Parathyroid adenoma (tissue), 2 donors: ENCODE measurements around the gene MED9.

ENCODE experiments used
- H2AFZ ChIP-seq: fragments of 300-600 bp; sonication (generic); one replicate; pipeline ENCODE4 v1.7.0; 2017; ENCODE audit warnings: antibody characterized with exemption, mild to moderate bottlenecking
- H3K27ac ChIP-seq: fragments of 300-600 bp; sonication (generic); one replicate; pipeline ENCODE4 v1.7.0; 2017
- H3K27me3 ChIP-seq: fragments of 300-600 bp; sonication (generic); one replicate; pipeline ENCODE4 v1.7.0; 2017; ENCODE audit warnings: low read length; ENCODE audit not compliant: control insufficient read depth, insufficient read depth
- H3K36me3 ChIP-seq: fragments of 300-600 bp; sonication (generic); one replicate; pipeline ENCODE4 v1.7.0; 2017; ENCODE audit warnings: low read length; ENCODE audit not compliant: control insufficient read depth, insufficient read depth
- H3K4me1 ChIP-seq: fragments of 300-600 bp; sonication (generic); one replicate; pipeline ENCODE4 v1.7.0; 2017; ENCODE audit warnings: control low read depth
- H3K4me2 ChIP-seq: fragments of 300-600 bp; sonication (generic); one replicate; pipeline ENCODE4 v1.7.0; 2017; ENCODE audit warnings: low read length
- H3K4me3 ChIP-seq: fragments of 300-600 bp; sonication (generic); one replicate; pipeline ENCODE4 v1.7.0; 2017; ENCODE audit warnings: low read depth, low read length
- H3K79me2 ChIP-seq: fragments of 300-600 bp; sonication (generic); one replicate; pipeline ENCODE4 v1.7.0; 2017; ENCODE audit warnings: control low read depth
- H3K9ac ChIP-seq: fragments of 300-600 bp; sonication (generic); one replicate; pipeline ENCODE4 v1.7.0; 2017; ENCODE audit warnings: mild to moderate bottlenecking
- H3K9me3 ChIP-seq: fragments of 300-600 bp; sonication (generic); one replicate; pipeline ENCODE4 v1.7.0; 2017; ENCODE audit warnings: low read length; ENCODE audit not compliant: control insufficient read depth
- TF ChIP-seq, protein P1 (sequence below): fragments of 300-600 bp; sonication (generic); IDR thresholded peaks from one replicate; pipeline ENCODE4 v1.7.0; 2017; ENCODE audit warnings: antibody characterized with exemption, mild to moderate bottlenecking
- donor health status: primary hyperparathyroidism.

MED9 gene

DNA sequence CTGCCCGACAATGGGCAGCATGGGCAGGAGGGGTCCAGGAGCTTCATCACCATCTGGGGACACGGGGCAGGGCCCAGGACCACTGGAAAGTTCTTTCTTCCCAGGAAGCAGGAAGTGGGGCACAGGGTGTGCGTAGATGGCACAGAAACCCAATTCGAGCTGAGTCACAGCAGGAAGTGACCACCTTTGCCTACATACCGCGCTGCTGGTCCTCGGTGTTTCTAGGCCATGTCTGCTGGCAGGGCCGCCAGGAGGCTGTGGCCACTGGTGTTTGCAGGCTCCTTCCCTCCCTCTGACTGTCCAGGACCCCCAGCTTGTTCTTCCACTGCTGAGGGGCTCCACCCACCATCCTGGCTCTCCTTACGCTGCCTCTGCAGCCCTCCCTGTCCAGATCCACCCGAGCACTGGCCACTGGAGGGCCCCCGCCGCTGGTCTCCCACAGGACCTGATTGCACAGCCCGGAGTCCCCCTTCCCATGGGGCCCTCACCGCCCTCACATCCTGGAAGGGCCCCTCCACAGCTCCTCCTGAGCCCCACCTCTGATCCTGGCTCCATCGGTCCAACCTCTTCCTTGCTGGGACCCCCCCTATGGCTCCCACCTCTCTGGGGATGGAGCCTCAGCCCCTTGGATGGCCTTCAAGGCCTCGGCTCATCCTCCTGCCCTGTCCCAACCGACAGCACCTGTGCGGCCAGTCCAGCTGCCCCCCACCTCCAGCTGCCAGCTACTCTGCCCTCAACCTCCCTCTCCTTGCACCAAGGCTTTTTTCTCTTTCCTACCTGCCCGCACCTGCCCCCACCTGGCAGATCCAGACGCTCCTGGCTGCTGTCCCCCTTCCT is 33.9 kb downstream of the MED9 start:
- Histone ChIP-seq H3K9ac (no peak overlapping the region), H3K36me3 (no peaks in the 10 kb centered on the region), H3K4me1 (no peaks in the 10 kb centered on the region), H3K4me3 (no peak overlapping the region), H3K27ac (no peak overlapping the region), H3K4me2 (no peak overlapping the region), H3K9me3 (no peaks in the 10 kb centered on the region), H2AFZ (no peak overlapping the region), H3K27me3 (no peaks in the 10 kb centered on the region), H3K79me2 (no peaks in the 10 kb centered on the region)
- TF ChIP-seq, protein P1, sequence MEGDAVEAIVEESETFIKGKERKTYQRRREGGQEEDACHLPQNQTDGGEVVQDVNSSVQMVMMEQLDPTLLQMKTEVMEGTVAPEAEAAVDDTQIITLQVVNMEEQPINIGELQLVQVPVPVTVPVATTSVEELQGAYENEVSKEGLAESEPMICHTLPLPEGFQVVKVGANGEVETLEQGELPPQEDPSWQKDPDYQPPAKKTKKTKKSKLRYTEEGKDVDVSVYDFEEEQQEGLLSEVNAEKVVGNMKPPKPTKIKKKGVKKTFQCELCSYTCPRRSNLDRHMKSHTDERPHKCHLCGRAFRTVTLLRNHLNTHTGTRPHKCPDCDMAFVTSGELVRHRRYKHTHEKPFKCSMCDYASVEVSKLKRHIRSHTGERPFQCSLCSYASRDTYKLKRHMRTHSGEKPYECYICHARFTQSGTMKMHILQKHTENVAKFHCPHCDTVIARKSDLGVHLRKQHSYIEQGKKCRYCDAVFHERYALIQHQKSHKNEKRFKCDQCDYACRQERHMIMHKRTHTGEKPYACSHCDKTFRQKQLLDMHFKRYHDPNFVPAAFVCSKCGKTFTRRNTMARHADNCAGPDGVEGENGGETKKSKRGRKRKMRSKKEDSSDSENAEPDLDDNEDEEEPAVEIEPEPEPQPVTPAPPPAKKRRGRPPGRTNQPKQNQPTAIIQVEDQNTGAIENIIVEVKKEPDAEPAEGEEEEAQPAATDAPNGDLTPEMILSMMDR = no peak

DNA sequence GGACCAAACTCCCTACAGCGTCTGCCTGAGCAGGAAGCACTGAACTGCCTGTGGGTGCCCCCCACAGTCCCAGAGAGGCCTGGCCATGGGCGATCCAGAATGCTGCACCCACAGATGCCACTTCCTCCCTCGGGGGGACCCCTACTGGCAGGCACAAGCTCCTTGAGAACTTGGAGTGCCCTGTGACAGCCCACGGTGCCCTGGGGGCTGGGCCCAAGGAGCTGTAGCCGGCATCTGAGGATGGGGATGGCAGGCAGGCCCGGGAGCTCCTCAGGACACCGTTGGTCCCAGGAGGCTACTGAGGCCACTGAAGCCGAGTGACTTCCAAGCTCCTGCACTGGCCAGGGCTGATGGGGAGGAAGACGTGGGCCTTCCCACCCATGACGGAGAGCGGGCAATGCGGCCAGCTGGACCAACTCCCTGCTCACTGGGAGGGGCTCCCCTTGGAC is 34.5 kb downstream of the MED9 start:
- TF ChIP-seq, protein P1 = no peak
- Histone ChIP-seq H3K4me1 (no peaks in the 10 kb centered on the region), H3K79me2 (no peaks in the 10 kb centered on the region), H3K27me3 (no peaks in the 10 kb centered on the region), H3K9me3 (no peaks in the 10 kb centered on the region), H2AFZ (no peak overlapping the region), H3K9ac (no peak overlapping the region), H3K4me3 (no peak overlapping the region), H3K27ac (no peak overlapping the region), H3K4me2 (no peak overlapping the region), H3K36me3 (no peaks in the 10 kb centered on the region)

DNA sequence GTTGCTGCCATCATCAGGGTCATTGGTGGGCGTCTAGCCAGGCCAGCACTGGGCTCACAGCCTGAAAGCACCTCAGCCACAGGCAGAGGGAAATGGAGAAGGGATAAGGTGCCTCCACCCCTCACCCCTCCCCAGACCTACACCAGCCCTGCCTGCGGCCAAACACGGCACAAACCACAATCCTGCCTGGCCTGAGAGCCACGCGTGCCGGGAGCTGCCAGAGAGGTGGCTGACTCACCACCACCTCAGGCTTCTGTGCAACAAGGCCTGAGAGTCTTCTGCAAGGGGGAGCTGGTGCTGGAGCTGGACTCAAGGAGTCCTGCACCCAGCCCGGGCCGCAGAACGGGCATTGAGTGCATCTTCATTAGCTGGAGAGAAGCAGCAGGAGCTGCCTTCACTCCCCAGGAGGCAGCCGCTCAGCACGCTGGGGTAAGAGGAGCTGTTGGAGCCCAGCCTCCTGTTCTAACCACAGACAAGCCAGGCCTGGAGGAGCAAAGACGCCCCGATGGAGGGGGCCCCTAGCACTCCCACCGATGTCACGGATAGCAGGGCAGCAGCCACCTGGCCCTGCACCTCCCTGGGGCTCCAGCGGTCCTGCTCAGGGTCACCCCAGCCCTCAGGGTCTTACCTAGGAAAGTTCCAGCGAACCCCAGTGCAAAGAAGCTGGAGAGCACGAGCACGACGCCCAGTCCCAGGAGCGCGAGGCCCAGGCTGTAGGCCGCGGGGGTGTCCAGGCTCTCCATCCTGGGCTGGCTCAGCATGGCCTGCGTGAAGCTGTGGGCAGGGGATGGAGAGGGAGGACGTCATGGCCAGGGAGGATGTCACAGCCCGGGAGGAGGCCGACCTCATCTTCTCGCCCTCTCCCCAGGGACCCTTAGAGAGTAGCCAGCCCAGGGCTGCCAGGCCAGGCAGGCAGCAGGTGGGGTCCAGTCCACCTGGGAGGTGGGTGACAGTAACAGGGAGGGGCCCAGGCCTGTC is 35.4 kb downstream of the MED9 start:
- Histone ChIP-seq H3K9me3 (no peaks in the 10 kb centered on the region), H3K4me1 (no peaks in the 10 kb centered on the region), H3K4me3 (no peak overlapping the region), H2AFZ (no peak overlapping the region), H3K9ac (no peak overlapping the region), H3K27ac (no peak overlapping the region), H3K79me2 (no peaks in the 10 kb centered on the region), H3K4me2 (no peak overlapping the region), H3K27me3 (no peaks in the 10 kb centered on the region), H3K36me3 (no peaks in the 10 kb centered on the region)
- TF ChIP-seq, protein P1 = no peak

DNA sequence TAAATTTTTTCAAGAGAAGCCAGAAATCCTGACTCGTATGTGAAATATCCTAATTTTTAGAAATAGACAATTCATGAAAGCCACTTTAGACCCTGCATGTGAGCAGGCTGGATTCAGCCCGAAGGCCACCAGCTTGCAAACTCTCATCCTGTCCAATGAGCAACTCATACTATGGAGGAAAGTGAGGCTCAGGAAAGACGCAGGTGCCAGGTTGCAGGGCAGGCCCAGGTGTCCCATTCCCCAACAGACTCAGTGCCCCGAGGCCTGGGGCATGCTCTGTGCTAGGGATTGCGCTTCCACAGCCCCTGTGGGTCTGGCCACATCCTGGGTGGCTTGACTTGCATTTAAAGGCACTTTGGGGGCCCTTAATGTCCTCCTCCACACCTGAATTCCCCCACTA is 36.1 kb downstream of the MED9 start:
- no peak overlapping the region for H3K4me3 ChIP-seq
- no peak overlapping the region for H3K9ac ChIP-seq
- no peak overlapping the region for H3K4me2 ChIP-seq
- no peak overlapping the region for H3K27ac ChIP-seq
- no peak overlapping the region for H2AFZ ChIP-seq
- H3K9me3 ChIP-seq = no peaks in the 10 kb centered on the region
- H3K4me1 ChIP-seq = no peaks in the 10 kb centered on the region
- H3K36me3 ChIP-seq = no peaks in the 10 kb centered on the region
- no peaks in the 10 kb centered on the region for H3K27me3 ChIP-seq
- TF ChIP-seq, protein P1 = no peak
- no peaks in the 10 kb centered on the region for H3K79me2 ChIP-seq
